OCI-LY7 (cell line): Measurements from ENCODE around the gene ANKS1A.

Source experiments
- EZH2phosphoT487 ChIP-seq: fragments of 200-600 bp; sonication (generic); IDR thresholded peaks from 2 replicates; pipeline ENCODE4 v1.6.1; 2018; ENCODE audit warnings: low read depth, borderline replicate concordance, mild to moderate bottlenecking, mixed run types, antibody characterized with exemption, low read length, moderate library complexity, mixed read lengths
- TF ChIP-seq, protein P1 (sequence below): fragments of 200-600 bp; sonication (generic); conservative IDR thresholded peaks from 2 replicates; pipeline ENCODE4 v1.5.1; 2014; ENCODE audit warnings: mild to moderate bottlenecking, antibody characterized with exemption, low read length, moderate library complexity, mixed read lengths

DNA sequence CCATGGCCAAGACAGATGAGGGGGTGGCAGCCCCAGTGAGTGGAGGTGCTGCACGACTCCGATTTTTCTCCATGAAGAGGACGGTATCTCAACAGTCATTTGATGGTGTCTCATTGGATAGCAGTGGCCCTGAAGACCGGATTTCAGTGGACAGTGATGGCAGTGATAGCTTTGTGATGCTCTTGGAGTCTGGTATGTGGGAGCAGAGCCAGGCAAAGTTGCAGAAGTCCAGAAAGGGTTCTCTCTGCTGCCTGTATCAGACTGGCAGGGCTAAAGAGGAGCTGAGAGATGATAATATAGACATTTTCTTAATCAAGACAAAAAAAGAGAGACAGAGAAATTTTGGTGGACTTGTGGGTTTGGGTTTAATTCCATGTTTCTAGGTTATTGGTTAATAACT lies 25.0 kb upstream of the ANKS1A start:
- TF ChIP-seq EZH2phosphoT487, result no peak
- TF ChIP-seq, protein P1, sequence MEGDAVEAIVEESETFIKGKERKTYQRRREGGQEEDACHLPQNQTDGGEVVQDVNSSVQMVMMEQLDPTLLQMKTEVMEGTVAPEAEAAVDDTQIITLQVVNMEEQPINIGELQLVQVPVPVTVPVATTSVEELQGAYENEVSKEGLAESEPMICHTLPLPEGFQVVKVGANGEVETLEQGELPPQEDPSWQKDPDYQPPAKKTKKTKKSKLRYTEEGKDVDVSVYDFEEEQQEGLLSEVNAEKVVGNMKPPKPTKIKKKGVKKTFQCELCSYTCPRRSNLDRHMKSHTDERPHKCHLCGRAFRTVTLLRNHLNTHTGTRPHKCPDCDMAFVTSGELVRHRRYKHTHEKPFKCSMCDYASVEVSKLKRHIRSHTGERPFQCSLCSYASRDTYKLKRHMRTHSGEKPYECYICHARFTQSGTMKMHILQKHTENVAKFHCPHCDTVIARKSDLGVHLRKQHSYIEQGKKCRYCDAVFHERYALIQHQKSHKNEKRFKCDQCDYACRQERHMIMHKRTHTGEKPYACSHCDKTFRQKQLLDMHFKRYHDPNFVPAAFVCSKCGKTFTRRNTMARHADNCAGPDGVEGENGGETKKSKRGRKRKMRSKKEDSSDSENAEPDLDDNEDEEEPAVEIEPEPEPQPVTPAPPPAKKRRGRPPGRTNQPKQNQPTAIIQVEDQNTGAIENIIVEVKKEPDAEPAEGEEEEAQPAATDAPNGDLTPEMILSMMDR, result no peak
